Adipocyte (in vitro differentiated cells): ENCODE results near the gene NRXN3.

ENCODE experiments used
- DNase-seq: peaks from one replicate; pipeline ENCODE4 v3.0.0-alpha.2; 2015; ENCODE audit warnings: low read depth
- H3K27me3 ChIP-seq: replicated peaks from 2 replicates; pipeline ENCODE4 v1.7.0; 2013; ENCODE audit warnings: mild to moderate bottlenecking, low read length, moderate library complexity; ENCODE audit not compliant: control insufficient read depth, insufficient read depth
- H3K36me3 ChIP-seq: 2 replicates; pipeline ENCODE4 v1.7.0; 2013; ENCODE audit warnings: low read length, mild to moderate bottlenecking, moderate library complexity; ENCODE audit not compliant: control insufficient read depth, insufficient read depth, severe bottlenecking
- H3K4me1 ChIP-seq: 2 replicates; pipeline ENCODE4 v1.7.0; 2013; ENCODE audit warnings: mild to moderate bottlenecking, low read length, moderate library complexity; ENCODE audit not compliant: control insufficient read depth, insufficient read depth
- H3K4me3 ChIP-seq: 2 replicates; pipeline ENCODE4 v1.7.0; 2013; ENCODE audit warnings: mild to moderate bottlenecking, low read length, moderate library complexity
- H3K9ac ChIP-seq: 2 replicates; pipeline ENCODE4 v1.7.0; 2013; ENCODE audit warnings: mild to moderate bottlenecking, low read length, moderate library complexity
- H3K9me3 ChIP-seq: 2 replicates; pipeline ENCODE4 v1.7.0; 2013; ENCODE audit warnings: mild to moderate bottlenecking, low read length, moderate library complexity; ENCODE audit not compliant: control insufficient read depth

Gene NRXN3

DNA sequence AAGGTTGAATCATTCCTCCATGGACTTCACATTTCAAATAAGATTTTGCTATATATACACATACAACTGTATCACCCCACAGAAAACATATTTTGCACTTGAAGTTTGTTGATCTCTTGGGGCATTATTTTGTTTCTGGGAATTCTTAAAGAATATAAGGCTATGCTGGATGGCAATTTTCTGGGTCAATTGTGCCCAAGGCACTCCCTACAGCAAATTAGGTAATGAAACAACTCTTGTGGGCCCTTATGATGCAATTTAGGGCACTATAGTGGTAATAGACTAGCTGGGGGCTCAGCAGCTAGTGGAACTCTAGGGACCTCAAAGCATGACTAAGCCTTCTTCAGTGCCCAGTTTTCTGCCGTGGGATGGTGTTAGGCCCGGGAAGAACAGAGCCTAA lies 444.4 kb downstream of the NRXN3 start:
- H3K4me3 ChIP-seq, result no peak overlapping the region

DNA sequence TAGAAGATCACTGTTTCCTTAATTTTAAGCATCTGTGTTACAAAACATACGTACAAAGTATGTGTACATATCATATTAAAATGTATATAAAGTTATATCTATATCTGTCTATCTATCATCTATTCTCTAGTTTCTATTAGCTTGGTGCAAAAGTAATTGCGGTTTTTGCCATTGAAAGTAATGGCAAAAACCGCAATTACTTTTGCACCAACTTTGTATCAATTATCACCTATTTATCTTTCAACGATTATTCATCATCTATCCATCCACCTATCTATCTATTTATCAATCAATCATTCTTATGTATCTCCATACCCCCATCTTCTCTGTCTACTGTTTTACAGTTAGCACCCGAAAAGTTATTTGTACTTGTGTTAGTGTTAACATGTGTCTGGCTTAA lies 447.6 kb downstream of the NRXN3 start:
- DNase-seq, result no peak
- H3K27me3 ChIP-seq, result no peaks in the 10 kb centered on the region
- no peak overlapping the region for H3K4me3 ChIP-seq
- H3K9me3 ChIP-seq, result no peaks in the 10 kb centered on the region
- no peaks in the 10 kb centered on the region for H3K36me3 ChIP-seq
- peaks cover 13% of the 10 kb centered on the region for H3K4me1 ChIP-seq
- H3K9ac ChIP-seq, result no peak overlapping the region

More for the DNA sequence above, 444.4 kb downstream of the NRXN3 start:
- H3K36me3 ChIP-seq, result no peaks in the 10 kb centered on the region
- no peaks in the 10 kb centered on the region for H3K27me3 ChIP-seq
- H3K4me1 ChIP-seq, result peaks cover 15% of the 10 kb centered on the region
- no peak overlapping the region for H3K9ac ChIP-seq
- H3K9me3 ChIP-seq, result no peaks in the 10 kb centered on the region
- peak; percentile 15 for DNase-seq

DNA sequence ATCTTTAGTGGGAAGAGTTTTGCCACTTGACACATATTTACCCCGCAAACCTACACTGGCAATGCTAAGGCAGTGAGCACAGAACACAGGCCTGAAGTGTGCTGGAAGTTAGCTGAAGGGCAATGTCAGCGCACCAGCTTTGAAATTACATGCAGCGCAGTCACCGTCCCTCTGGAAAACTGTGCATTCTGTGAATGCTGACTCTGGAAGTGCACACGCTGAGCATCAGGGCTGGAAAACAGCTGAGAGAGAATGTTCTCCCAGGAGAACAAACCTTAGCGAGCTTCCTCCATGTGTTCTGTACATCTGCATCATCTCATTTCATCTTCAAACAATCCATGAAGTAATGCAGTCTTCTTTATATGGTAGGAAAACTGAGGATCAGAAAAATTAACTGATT lies 448.2 kb downstream of the NRXN3 start:
- no peaks in the 10 kb centered on the region for H3K9me3 ChIP-seq

GRCh38 chr14:78627114-78627513 lies 456.9 kb downstream of the NRXN3 start:
- H3K9me3 ChIP-seq, result no peaks in the 10 kb centered on the region
- no peaks in the 10 kb centered on the region for H3K27me3 ChIP-seq
- H3K9ac ChIP-seq, result no peak overlapping the region
- peaks cover 6% of the 10 kb centered on the region for H3K4me1 ChIP-seq
- H3K4me3 ChIP-seq, result no peak overlapping the region
- no peaks in the 10 kb centered on the region for H3K36me3 ChIP-seq
- DNase-seq, result no peak

More for the DNA sequence above, 448.2 kb downstream of the NRXN3 start:
- Histone ChIP-seq H3K9ac (no peak overlapping the region), H3K27me3 (no peaks in the 10 kb centered on the region), H3K4me1 (peaks cover 9% of the 10 kb centered on the region), H3K4me3 (no peak overlapping the region), H3K36me3 (no peaks in the 10 kb centered on the region)
- DNase-seq, result no peak

- H3K27me3 ChIP-seq, result no peaks in the 10 kb centered on the region
- DNase-seq, result no peak
- no peaks in the 10 kb centered on the region for H3K9me3 ChIP-seq
- H3K9ac ChIP-seq, result no peak overlapping the region
- H3K4me3 ChIP-seq, result no peak overlapping the region
- peaks cover 18% of the 10 kb centered on the region for H3K4me1 ChIP-seq
- H3K36me3 ChIP-seq, result no peaks in the 10 kb centered on the region
Measured at GRCh38 chr14:78631551-78631950, 461.4 kb downstream of the NRXN3 start.

DNA sequence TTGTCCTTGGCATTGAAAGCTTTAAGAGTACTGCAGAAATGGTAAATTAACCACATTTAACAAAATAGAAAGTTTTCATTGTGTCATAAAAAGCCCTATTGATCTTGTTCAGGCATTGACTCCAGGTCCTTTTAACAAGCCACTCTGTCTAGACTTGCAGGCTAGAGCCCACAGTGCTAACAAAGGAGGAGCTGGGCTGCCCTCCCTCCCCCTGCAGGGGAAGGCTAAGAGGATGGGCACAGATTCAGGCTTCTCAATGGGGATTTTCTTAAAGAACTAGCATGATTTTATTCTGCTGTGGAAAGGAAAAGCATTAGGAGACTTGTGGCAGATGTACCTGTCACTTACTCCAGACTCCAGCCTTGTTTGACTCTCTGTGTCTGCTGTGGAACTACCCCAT lies 463.6 kb downstream of the NRXN3 start:
- Histone ChIP-seq H3K9me3 (no peaks in the 10 kb centered on the region), H3K4me3 (no peak overlapping the region), H3K36me3 (no peaks in the 10 kb centered on the region), H3K27me3 (no peaks in the 10 kb centered on the region), H3K4me1 (peaks cover 34% of the 10 kb centered on the region), H3K9ac (no peak overlapping the region)
- DNase-seq, result no peak

- no peak for DNase-seq
- Histone ChIP-seq H3K4me3 (no peak overlapping the region), H3K4me1 (peaks cover 39% of the 10 kb centered on the region), H3K9me3 (no peaks in the 10 kb centered on the region), H3K27me3 (no peaks in the 10 kb centered on the region), H3K9ac (no peak overlapping the region), H3K36me3 (no peaks in the 10 kb centered on the region)
Measured at GRCh38 chr14:78637489-78637888, 467.3 kb downstream of the NRXN3 start.

DNA sequence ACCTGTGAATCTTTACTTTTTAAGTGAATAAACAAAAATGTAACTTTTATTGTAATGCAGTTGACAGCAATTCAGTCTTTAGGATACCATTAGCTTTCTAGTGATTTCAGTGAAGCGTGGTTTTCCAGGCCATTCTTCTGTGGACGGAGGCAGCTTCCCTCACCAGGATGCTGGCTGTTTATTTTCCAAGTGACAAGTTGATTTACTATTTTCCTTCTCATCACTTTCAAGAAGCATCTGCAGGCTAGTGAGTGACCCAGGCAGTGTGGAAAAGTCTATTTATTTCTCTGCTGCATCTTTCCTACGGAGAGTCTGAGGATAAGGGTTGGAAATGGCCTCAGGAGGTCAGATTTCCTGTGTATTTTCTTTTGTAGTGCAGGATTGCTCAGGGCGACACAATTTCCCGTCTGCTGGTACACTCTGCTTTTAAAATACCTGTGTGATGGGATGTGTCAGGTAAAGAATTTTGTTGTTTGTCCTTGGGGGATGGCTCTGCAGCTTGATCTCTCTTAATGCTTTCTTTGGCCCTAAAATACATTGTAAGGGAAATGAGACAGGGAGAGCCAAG lies 467.8 kb downstream of the NRXN3 start:
- no peaks in the 10 kb centered on the region for H3K27me3 ChIP-seq
- H3K4me1 ChIP-seq, result peaks cover 39% of the 10 kb centered on the region
- no peaks in the 10 kb centered on the region for H3K9me3 ChIP-seq
- H3K36me3 ChIP-seq, result no peaks in the 10 kb centered on the region
- no peak for DNase-seq
- no peak overlapping the region for H3K4me3 ChIP-seq
- no peak overlapping the region for H3K9ac ChIP-seq

- Histone ChIP-seq H3K9me3 (no peaks in the 10 kb centered on the region), H3K9ac (no peak overlapping the region), H3K27me3 (no peaks in the 10 kb centered on the region), H3K4me1 (peaks cover 39% of the 10 kb centered on the region), H3K36me3 (no peaks in the 10 kb centered on the region), H3K4me3 (peak overlapping the region; percentile 38)
- DNase-seq, result no peak
Measured at GRCh38 chr14:78638926-78639325, 468.8 kb downstream of the NRXN3 start.

- Histone ChIP-seq H3K36me3 (no peaks in the 10 kb centered on the region), H3K27me3 (no peaks in the 10 kb centered on the region), H3K9ac (no peak overlapping the region), H3K4me3 (no peak overlapping the region), H3K4me1 (peaks cover 3% of the 10 kb centered on the region), H3K9me3 (no peaks in the 10 kb centered on the region)
- DNase-seq, result no peak
Measured at GRCh38 chr14:78644824-78645559, 474.8 kb downstream of the NRXN3 start.

DNA sequence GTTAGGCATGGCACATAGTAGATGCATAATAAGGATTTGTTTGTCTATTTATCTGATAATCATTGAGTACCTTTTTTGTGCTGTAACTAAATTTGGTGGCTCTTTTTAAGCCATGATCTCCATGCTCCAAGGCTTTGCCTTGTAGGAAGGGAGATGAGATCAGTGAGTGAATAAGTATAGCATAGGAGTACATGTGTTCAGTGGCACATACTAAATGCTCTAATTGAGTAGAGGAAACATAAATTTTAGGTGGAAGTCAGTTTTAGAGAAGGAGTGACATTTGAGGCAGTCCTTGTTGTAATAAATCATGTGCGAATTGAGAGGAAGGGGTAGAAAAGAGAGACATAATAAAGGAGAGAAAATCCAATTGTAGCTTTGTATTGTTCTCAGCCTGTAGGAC lies 482.6 kb downstream of the NRXN3 start:
- no peaks in the 10 kb centered on the region for H3K4me1 ChIP-seq
- H3K27me3 ChIP-seq, result no peaks in the 10 kb centered on the region
- no peak overlapping the region for H3K9ac ChIP-seq
- H3K36me3 ChIP-seq, result no peaks in the 10 kb centered on the region
- H3K4me3 ChIP-seq, result no peak overlapping the region
- no peaks in the 10 kb centered on the region for H3K9me3 ChIP-seq
- no peak for DNase-seq

DNA sequence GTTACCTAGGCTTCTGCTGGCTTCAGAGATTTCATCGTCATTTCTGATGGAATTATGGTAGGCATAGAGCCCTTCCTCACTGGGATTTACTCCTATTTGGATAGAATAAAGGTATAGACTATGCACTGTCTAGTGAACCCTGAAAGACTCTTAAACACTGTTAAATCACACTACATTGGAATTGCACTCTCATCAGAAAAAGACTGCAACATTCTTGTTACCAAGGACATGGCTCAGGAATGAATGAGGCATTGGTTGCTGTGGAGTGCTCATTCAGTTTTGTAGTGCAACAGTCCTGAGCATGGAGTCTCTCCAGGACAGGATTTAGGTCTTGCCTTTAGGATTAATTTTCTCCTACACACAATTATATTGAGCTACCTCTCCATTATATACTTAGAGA lies 483.0 kb downstream of the NRXN3 start:
- Histone ChIP-seq H3K36me3 (no peaks in the 10 kb centered on the region), H3K4me3 (no peak overlapping the region), H3K9me3 (no peaks in the 10 kb centered on the region), H3K27me3 (no peaks in the 10 kb centered on the region), H3K9ac (no peak overlapping the region), H3K4me1 (no peaks in the 10 kb centered on the region)
- DNase-seq, result no peak
